HepG2 (cell line): ENCODE measurements around the gene PIP4K2C. TPM values are rescaled to one million over a fixed set of nuclear protein-coding genes. Genes with fewer than 3 reads are reported as not detected.

ENCODE experiments used
- CREM ChIP-seq, 2 experiments: sonication (generic) in 1 of 2; formaldehyde crosslinking in 1 of 2; IDR thresholded peaks; 2 replicates each; pipeline versions ENCODE4 v1.4.0 to v1.6.1; 2016 to 2020; ENCODE audit warnings: antibody characterized with exemption in 1 of 2, mild to moderate bottlenecking in 1 of 2, missing genetic modification reagents in 1 of 2
- MAZ ChIP-seq, 2 experiments: sonication (generic) in 1 of 2; formaldehyde crosslinking in 1 of 2; IDR thresholded peaks; 2 replicates each; pipeline versions ENCODE4 v1.5.0 to v1.6.1; 2012 to 2020; ENCODE audit warnings: low read depth in 2 of 2, mild to moderate bottlenecking in 2 of 2, borderline replicate concordance in 1 of 2, improper control_type of control experiment in 1 of 2, low read length in 1 of 2, missing genetic modification reagents in 1 of 2, moderate library complexity in 1 of 2
- NCOA5 ChIP-seq: sonication (generic); formaldehyde crosslinking; IDR thresholded peaks from 2 replicates; pipeline ENCODE4 v1.4.0; 2020; ENCODE audit warnings: missing genetic modification reagents
- PCBP2 ChIP-seq: fragments of 200-400 bp; formaldehyde crosslinking; optimal IDR thresholded peaks from 2 replicates; pipeline ENCODE3; 2018; ENCODE audit warnings: low read length, low read depth; ENCODE audit not compliant: poor library complexity, severe bottlenecking
- PRMT3 ChIP-seq: sonication (generic); formaldehyde crosslinking; IDR thresholded peaks from 2 replicates; pipeline ENCODE4 v1.8.1; 2022; ENCODE audit warnings: low read depth, mild to moderate bottlenecking, moderate library complexity, missing genetic modification reagents, borderline replicate concordance
- RFX3 ChIP-seq: IDR thresholded peaks from 2 replicates; pipeline ENCODE4 v1.6.1; 2016; ENCODE audit warnings: missing biosample characterization, missing genetic modification reagents
- ZBTB40 ChIP-seq, 2 experiments: fragments of 450-650 bp in 1 of 2; sonication (generic) in 1 of 2; formaldehyde crosslinking in 1 of 2; IDR thresholded peaks; 2 replicates each; pipeline versions ENCODE4 v1.6.1 to v1.8.0; 2016 to 2022; ENCODE audit warnings: antibody characterized with exemption in 1 of 2, mild to moderate bottlenecking in 1 of 2, missing genetic modification reagents in 1 of 2
- ZMAT3 ChIP-seq: sonication (generic); formaldehyde crosslinking; conservative IDR thresholded peaks from 2 replicates; pipeline ENCODE4 v1.7.0; 2021; ENCODE audit warnings: missing genetic modification reagents
- polyA plus RNA-seq, 8 experiments: library from polyadenylated mRNA; depleted of rRNA in 3 of 8; stranded (reverse) in 7 of 8; unstranded in 1 of 8; fragments of >200 nt; fragmentation: Illumina TruSeq in 4 of 8; extraction: Trizol in 4 of 8; gene quantifications; 2 replicates each; pipeline versions ENCODE4 v1.2.1 to v1.2.3, GENCODE V29; 2011 to 2016; ENCODE audit warnings: low read depth in 4 of 8, missing spikeins in 1 of 8, mixed read lengths in 1 of 8; ENCODE audit not compliant: insufficient read depth in 1 of 8
- total RNA-seq, 5 experiments: library from RNA; depleted of rRNA; stranded (reverse); fragments of >200 nt; fragmentation: Illumina TruSeq; extraction: Trizol; gene quantifications; 2 replicates each; pipeline ENCODE4 v1.2.3, GENCODE V29; 2016; ENCODE audit warnings: low read depth in 1 of 5

PIP4K2C gene
- total and polyA plus RNA-seq, 2 of the 13 experiments (the other 11 are each of a cell fraction or from before 2014, with no cell fraction given) = 23.3 to 26.4 TPM

GRCh38 chr12:57583008-57583831 is 7.8 kb upstream of the PIP4K2C start (continued):
- TF ChIP-seq RFX3 (CRISPR knock-in tag) (no peak), NCOA5 (CRISPR knock-in tag) (no peak), MAZ (IDR thresholded peaks at IDR 0.05; ENCODE audit: borderline replicate concordance, low read depth, low read length) (no peak), MAZ (CRISPR knock-in tag; IDR thresholded peaks at IDR 0.05; ENCODE audit: low read depth) (no peak), ZMAT3 (CRISPR knock-in tag) (no peak), CREM (IDR thresholded peaks at IDR 0.05) (no peak), CREM (CRISPR knock-in tag; IDR thresholded peaks at IDR 0.05) (no peak), PCBP2 (no peak), ZBTB40 (IDR thresholded peaks at IDR 0.05) (no peak), ZBTB40 (CRISPR knock-in tag; IDR thresholded peaks at IDR 0.05) (no peak), PRMT3 (CRISPR knock-in tag) (no peak)
